ENCODE measurements around the gene PRLR.
"Not testable (repeated sequence)": the region's sequence is repeated elsewhere in the genome, so short reads cannot be mapped to it uniquely, and the experiment has no call there.

Gene PRLR

GRCh38 chr5:35194635-35195471 lies 35.4 kb downstream of the PRLR start:
- no peak for DNase-seq

GRCh38 chr5:35192506-35192905 lies 37.8 kb downstream of the PRLR start:
- no peak for DNase-seq

- not testable (repeated sequence) for DNase-seq
These were observed 40.5 kb downstream of the PRLR start for GRCh38 chr5:35189801-35190200.

- no peak for DNase-seq
These were observed 42.2 kb downstream of the PRLR start for GRCh38 chr5:35188031-35188457.

GRCh38 chr5:35187621-35188020 lies 42.7 kb downstream of the PRLR start:
- not testable (repeated sequence) for DNase-seq

- no peak for DNase-seq
These were observed 43.5 kb downstream of the PRLR start for GRCh38 chr5:35186749-35187148.

GRCh38 chr5:35185518-35185917 lies 44.8 kb downstream of the PRLR start:
- DNase-seq, result no peak

- DNase-seq, result no peak
These were observed 46.7 kb downstream of the PRLR start for GRCh38 chr5:35183556-35183955.

GRCh38 chr5:35182910-35183535 lies 47.3 kb downstream of the PRLR start:
- no peak for DNase-seq

GRCh38 chr5:35182486-35182885 lies 47.8 kb downstream of the PRLR start:
- no peak for DNase-seq

- DNase-seq, result no peak
These were observed 50.2 kb downstream of the PRLR start for GRCh38 chr5:35180046-35180445.

GRCh38 chr5:35177783-35178182 lies 52.5 kb downstream of the PRLR start:
- no peak for DNase-seq

GRCh38 chr5:35172533-35172932 lies 57.8 kb downstream of the PRLR start:
- DNase-seq, result no peak

GRCh38 chr5:35171991-35172390 lies 58.3 kb downstream of the PRLR start:
- no peak for DNase-seq

GRCh38 chr5:35171078-35171477 lies 59.2 kb downstream of the PRLR start:
- DNase-seq, result no peak

- DNase-seq, result no peak
These were observed 64.2 kb downstream of the PRLR start for GRCh38 chr5:35166043-35166442.

- no peak for DNase-seq
These were observed 65.3 kb downstream of the PRLR start for GRCh38 chr5:35164860-35165542.

GRCh38 chr5:35163710-35164033 lies 66.6 kb downstream of the PRLR start:
- DNase-seq, result no peak

- DNase-seq, result no peak
These were observed 67.2 kb downstream of the PRLR start for GRCh38 chr5:35162848-35163709.

GRCh38 chr5:35161652-35162273 lies 68.5 kb downstream of the PRLR start:
- no peak for DNase-seq

- DNase-seq, result no peak
These were observed 69.7 kb downstream of the PRLR start for GRCh38 chr5:35160486-35161116.

GRCh38 chr5:35159370-35159742 lies 70.9 kb downstream of the PRLR start:
- no peak for DNase-seq

All from NCI-H510A treated with DMSO at 0.1 percent for 48 hours (cell line).